ENCODE results near the gene C11orf16.

Gene C11orf16

DNA sequence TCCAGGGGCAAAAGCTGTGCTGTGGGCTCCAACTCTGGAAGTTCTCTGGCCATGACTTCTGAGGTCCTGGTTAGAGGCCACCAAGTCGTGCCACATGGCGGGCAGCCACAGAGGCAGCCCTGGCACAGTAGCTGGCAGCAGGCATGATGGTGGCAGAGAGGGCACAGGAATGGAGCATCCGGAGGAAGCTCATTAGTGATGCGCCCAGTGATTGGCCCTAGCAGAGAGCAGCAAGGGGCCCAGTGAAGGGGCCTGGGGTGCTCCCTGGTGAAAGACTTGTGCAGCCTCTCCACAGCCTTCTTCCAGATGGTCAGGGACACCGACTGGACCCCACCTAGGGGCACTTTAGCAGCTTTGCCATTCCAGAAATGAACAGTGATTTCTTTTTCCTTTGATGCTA lies 7.0 kb downstream of the C11orf16 start:
- TF ChIP-seq CTCF (IDR thresholded peaks at IDR 0.05; ENCODE audit: low read depth, low read length), result no peak

GRCh38 chr11:8922691-8923090 lies 10.1 kb downstream of the C11orf16 start:
- TF ChIP-seq CTCF (IDR thresholded peaks at IDR 0.05; ENCODE audit: low read depth, low read length), result no peak

More for the DNA sequence above, 7.0 kb downstream of the C11orf16 start:
- H3K4me3 ChIP-seq (ENCODE audit: low read depth, low read length), result no peak overlapping the region

GRCh38 chr11:8917157-8917825 lies 15.5 kb downstream of the C11orf16 start:
- TF ChIP-seq CTCF (IDR thresholded peaks at IDR 0.05; ENCODE audit: low read depth, low read length), result no peak
- peak overlapping the region; percentile 6; the same call in 1 of the 2 replicates for H3K4me3 ChIP-seq (ENCODE audit: low read depth, low read length)

More at GRCh38 chr11:8922691-8923090, 10.1 kb downstream of the C11orf16 start:
- no peak overlapping the region for H3K4me3 ChIP-seq (ENCODE audit: low read depth, low read length)

DNA sequence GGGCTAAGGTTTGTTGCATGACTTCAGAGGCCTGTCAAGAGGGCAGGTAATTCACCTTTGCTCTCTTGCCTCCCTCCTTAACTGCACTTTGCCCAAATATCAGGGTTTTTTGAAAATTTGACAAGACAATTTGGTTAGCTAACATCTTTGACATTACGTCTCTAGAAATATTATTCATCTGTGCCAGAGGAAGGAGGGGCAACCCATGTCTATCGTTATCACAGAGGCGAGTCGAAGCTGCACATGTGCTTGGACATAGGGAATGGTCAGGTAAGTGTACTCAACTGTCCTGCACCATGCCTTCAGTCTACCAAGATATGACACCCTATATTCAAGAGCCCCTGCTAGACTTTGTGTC lies 18.1 kb downstream of the C11orf16 start:
- no peak for TF ChIP-seq CTCF (IDR thresholded peaks at IDR 0.05; ENCODE audit: low read depth, low read length)

GRCh38 chr11:8913961-8914660 lies 18.6 kb downstream of the C11orf16 start:
- no peak overlapping the region for H3K4me3 ChIP-seq (ENCODE audit: low read depth, low read length)
- peak; percentile 67 for TF ChIP-seq CTCF (IDR thresholded peaks at IDR 0.05; ENCODE audit: low read depth, low read length)

More for the DNA sequence above, 18.1 kb downstream of the C11orf16 start:
- H3K4me3 ChIP-seq (ENCODE audit: low read depth, low read length), result no peak overlapping the region

GRCh38 chr11:8911029-8911823 lies 21.5 kb downstream of the C11orf16 start, which contains the start of gene AKIP1:
Gene AKIP1 (plus strand): TSS chr11:8911189. CDS start chr11:8911450, 261 bp downstream.
- peak within 1 kb of the TSS; percentile 80 for H3K4me3 ChIP-seq (ENCODE audit: low read depth, low read length)
- no peak for TF ChIP-seq CTCF (IDR thresholded peaks at IDR 0.05; ENCODE audit: low read depth, low read length)
